Measurements from ENCODE around the gene POU2F2.

POU2F2 gene

DNA sequence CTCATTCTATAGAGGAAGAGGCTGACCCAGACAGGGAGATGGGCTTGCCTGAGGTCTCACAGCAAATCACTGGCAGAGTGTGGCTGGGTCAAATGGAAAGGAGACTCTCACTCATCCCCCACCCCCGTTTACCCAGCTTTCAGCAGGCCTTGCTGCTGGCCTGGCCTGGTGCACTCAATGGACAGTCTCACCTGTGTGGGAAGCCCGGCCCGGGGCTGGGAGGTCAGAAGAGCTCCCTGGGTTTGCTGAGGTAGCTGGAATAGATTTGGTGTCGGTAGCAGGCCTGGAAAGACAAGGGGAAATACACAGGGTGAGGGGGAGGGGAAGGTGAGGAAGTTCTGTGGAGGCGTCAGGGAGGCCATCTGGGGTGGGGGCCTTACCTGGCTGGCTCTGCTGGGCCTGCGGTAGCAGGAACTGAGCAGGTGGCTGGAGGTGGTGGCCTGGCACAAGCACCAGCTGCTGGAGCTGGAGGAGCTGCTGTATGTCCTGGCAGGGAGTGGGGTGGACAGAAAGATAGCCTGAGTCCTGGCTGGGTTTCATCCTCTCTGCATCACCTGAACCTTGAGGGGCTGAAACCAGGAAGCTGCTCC lies 32.8 kb downstream of the POU2F2 start:
- no peak for DNase-seq

GRCh38 chr19:42098781-42099180 lies 33.5 kb downstream of the POU2F2 start:
- DNase-seq: no peak

GRCh38 chr19:42097461-42097860 lies 34.8 kb downstream of the POU2F2 start:
- no peak for DNase-seq

DNA sequence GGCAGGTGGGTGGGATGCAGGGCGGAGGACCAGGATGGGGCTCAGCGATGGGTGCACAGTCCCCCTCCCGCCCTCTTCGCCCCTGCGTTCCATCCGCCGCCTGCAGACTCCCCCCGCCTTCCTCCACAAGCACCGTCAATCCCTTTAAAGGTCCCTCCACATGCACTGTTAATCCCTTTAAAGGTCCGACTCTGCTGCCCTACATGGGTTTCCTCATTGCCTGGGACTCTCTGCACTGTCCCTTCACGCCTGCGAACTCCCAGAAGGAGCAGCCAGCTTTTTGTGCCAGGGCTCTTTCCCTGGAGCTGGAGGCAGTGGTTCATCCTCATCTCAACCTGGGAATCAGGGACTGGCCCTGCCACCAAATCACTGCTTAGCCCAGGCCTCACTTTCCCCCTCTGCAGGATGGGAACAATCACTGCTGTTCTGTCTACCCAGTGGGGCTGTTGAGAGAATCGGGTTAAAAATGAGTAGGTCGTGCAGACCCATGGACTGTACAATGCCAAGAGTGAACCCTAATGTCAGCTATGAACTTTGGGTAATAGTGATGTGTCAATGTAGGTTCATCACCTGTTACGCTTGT lies 35.9 kb downstream of the POU2F2 start:
- no peak for DNase-seq

DNA sequence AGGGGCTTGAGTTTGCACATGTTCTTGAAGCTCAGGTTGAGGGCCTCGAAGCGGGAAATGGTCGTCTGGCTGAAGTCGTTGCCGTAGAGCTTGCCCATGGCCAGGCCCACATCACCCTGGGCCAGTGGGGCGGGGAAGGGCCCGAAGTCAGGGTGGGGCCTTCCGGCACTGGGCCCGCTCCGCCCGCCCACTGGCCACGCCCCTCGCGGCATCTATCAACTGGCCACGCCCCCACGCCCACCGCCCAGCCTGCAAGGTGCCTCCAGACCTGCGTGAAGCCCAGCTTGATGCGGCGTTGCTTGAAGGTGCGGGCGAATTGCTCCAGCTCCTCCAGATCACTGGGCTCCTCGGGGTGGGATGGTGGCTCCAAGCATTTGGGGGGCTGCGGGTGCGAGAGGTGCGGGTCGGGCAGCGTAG lies 36.4 kb downstream of the POU2F2 start:
- no peak for DNase-seq

DNA sequence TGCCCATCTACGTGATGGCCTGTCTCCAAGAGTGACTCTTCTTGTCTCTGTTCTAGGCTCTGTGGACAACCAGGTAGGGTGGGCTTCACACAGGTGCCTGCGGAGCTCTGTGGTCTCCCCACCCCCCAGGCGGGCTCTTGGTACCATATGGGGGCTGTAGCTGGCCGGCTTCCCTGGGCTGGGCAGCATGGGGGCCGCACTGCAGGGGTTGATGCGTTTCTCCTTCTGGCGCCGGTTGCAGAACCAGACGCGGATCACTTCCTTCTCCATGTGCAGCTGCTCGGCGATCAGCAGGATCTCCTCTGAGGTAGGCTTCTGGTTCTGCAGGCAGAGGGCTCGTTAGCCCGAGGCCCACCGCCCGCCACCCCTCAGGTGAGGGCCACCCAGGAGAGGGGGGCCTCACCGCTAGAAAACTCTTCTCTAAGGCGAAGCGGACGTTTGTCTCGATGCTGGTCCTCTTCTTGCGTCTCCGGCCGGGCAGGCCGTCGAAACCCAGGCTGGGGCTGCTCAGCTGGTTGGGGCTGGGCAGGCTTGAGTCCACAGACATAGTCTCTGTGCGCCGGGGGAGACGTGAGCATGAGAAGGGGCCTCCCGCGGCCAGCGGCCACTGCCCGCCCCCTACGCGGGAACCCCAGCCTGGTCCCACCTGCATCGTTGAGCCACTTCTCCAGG lies 37.0 kb downstream of the POU2F2 start:
- DNase-seq: no peak

DNA sequence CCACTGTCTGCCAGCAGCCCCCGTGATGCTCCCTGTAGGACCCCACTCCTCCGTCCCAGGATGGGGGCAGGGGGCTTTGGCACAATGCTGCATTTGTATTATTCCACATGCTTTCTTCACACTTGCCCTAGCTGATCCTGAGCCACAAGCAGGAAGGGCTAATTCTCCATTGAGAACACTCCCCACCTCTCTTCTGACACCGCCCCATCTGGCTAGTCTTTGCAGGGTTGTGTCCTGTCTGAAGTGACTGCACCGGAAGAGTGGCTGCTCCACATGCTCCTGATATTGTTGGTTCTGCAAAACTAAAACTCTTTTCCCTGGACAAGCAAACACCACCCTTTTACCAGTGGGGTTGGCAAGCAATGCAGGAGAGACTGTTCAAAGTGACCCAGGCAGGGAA lies 38.3 kb downstream of the POU2F2 start:
- no peak for DNase-seq

GRCh38 chr19:42093505-42093904 lies 38.7 kb downstream of the POU2F2 start:
- no peak for DNase-seq

DNA sequence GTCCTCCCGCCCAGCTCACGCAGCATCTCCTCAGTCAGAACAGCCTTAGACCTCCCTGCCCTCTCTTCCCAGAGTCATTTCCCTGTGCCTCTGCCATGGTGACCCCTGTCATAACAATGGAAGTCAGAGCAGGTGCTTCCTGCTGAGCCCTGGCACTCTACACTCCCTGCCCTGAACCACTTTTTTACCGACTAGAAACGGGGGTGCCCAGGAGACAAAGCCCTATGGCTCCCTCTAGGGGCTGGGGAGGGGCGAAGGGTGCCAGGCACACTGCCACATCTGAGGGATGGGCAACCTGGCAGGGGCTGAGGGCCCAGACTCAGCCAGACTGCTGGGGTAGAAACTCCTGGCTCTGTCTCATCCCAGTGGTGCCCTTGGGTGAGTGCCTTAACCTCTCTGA lies 39.9 kb downstream of the POU2F2 start:
- DNase-seq: peak; percentile 25

DNA sequence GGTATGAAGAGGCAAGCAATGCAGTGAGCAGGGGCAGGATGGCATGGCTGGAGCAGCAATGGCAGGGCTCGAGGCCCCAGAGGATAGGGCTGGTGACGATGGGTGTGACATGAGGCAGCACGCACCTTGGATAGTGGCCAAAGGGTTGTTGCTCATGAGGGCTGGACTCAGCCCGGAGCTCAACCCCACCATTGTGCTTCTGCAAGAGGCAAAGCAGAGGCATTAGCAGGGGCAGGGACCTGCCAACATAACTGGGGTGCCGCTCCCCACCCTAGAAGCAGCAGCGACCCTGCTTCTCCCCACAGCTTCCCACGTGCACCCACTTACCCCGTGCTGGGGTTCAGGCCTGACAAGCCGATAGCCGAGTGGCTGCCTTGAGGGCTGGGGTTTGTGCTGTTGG lies 40.5 kb downstream of the POU2F2 start:
- no peak for DNase-seq

DNA sequence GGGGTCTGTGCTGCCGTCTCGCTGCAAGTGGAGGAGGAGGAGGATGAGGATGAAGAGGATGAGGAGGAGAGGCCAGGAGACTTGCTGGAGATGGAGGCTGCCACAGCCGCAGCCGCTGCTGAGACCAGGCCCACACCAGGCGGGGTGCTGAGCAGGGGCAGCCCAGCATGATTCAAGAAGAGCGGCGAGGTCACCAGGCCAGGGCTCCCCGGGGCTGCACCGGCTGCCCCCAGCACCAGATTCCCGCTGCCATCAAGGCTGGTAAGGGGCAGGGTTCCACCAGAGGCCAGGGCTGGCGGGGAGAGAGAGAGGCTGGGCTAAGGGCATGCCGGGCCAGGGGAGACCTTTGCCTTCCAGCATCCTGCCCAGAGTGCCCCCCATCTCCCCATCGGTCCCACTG lies 40.9 kb downstream of the POU2F2 start:
- no peak for DNase-seq

DNA sequence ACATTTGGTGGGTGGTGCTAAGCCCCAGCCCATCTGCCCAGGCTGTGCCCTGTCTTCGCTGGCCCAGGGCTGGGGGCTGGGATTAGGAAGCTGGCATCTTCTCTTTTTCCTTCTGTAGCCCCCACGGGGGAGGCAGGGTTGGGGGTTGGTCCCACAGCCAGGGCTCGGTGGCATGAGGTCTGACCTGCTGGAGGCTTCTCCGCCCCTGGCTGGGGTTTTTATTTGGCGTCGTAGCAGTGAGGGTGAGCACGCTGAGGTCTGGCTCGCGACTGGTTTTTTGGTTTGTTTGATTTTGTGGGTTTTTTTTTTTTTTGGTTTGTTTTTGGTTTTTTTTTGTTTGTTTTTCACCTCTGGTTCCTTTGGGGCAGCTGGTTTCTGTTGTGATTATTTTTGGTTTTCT lies 41.6 kb downstream of the POU2F2 start:
- DNase-seq: no peak

GRCh38 chr19:42089772-42090171 lies 42.5 kb downstream of the POU2F2 start:
- no peak for DNase-seq

GRCh38 chr19:42089191-42089750 lies 43.0 kb downstream of the POU2F2 start:
- no peak for DNase-seq

- DNase-seq: no peak
These were observed 43.6 kb downstream of the POU2F2 start for GRCh38 chr19:42088471-42089190.

- no peak for DNase-seq
These were observed 45.3 kb downstream of the POU2F2 start for GRCh38 chr19:42086770-42087550.

DNA sequence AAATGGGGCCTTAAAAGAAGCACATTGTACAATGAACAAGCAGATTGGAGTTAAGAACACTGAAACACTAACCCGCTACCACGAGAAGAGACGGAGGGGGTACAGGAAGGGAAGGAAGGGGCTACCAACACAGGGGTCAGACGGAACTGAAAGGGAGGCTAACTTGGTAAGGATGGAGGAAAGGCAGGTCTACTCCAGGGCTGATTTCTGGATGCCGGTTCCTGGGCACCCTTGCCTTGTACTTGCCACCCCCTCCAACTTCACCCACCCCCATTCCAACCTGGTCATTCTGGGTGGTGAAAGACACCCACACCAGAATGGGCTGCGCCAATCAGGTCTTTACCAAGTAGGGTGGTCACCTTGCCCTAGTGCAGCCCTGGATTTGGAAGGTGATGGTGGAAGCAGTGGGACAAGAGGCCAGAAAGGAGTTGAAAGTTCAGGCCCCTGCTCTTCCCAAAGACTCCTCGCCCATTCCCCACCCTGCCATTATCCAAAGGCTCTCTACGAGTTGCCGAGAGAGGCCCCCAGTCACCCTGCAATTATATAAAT lies 46.0 kb downstream of the POU2F2 start:
- DNase-seq: no peak

- DNase-seq: no peak
These were observed 48.7 kb downstream of the POU2F2 start for GRCh38 chr19:42083537-42083936.

DNA sequence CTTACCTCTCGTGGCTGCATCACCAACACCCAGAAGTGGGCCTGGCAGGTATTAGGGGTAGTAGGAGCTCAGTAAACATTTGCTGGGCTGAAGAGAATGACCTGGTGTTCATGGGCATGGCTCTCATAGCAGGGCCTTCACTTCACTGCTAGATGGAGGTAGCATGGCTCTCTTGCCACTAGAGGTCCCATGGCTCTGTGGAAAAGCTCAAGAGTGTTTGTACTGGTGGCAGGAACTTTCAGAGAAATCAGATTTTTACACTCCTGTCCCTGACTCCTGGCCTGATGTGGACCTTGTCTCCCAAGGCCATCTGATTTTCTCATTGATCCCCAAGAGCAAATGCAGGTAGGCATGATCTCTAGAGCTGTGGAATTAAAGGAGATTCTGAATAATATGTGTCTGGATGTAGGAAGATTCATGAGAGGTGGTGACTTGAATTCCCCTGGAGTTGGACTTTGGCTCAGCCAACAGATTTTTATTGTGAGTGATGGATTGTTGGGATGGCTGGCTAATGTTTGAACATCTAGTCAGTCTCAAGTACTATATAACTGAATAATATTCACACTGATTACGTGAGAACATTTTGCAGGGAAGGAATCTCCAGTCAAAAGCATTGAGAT lies 50.6 kb downstream of the POU2F2 start:
- no peak for DNase-seq

DNA sequence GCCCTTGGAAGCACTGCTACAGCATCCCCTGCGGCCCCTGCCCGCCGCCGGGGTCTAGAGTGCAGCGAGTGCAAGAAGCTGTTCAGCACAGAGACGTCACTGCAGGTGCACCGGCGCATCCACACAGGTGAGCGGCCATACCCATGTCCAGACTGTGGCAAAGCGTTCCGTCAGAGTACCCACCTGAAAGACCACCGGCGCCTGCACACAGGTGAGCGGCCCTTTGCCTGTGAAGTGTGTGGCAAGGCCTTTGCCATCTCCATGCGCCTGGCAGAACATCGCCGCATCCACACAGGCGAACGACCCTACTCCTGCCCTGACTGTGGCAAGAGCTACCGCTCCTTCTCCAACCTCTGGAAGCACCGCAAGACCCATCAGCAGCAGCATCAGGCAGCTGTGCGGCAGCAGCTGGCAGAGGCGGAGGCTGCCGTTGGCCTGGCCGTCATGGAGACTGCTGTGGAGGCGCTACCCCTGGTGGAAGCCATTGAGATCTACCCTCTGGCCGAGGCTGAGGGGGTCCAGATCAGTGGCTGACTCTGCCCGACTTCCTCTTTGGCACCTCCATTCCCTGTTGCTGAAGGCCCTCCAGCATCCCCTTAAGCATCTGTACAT lies 51.4 kb downstream of the POU2F2 start:
- no peak for DNase-seq

Measured in effector CD4-positive, alpha-beta T cell (primary cell).